ENCODE results near the gene RAB4B. TPM values are rescaled to one million over a fixed set of nuclear protein-coding genes. Genes with fewer than 3 reads are reported as not detected.
"Not testable (repeated sequence)": the region's sequence is repeated elsewhere in the genome, so short reads cannot be mapped to it uniquely, and the experiment has no call there.

The RAB4B gene
- total RNA-seq, 1 donor from 2014 or later: 14.5 TPM

- H3K27ac Mint-ChIP-seq: no peak overlapping the region
These were observed 58.8 kb downstream of the RAB4B start for GRCh38 chr19:40836754-40837429.

GRCh38 chr19:40838477-40838876, 60.4 kb downstream of the RAB4B start:
- H3K27me3 Mint-ChIP-seq (ENCODE audit: low read depth): peaks cover 26% of the 10 kb centered on the region

More at GRCh38 chr19:40836754-40837429, 58.8 kb downstream of the RAB4B start:
- Mint-ChIP-seq H3K4me1 (peaks cover 8% of the 10 kb centered on the region), H3K4me3 (no peak overlapping the region), H3K27me3 (ENCODE audit: low read depth) (peaks cover 22% of the 10 kb centered on the region), H3K36me3 (no peaks in the 10 kb centered on the region), H3K9me3 (peaks cover 3% of the 10 kb centered on the region)
- no peak for TF ChIP-seq CTCF (IDR thresholded peaks at IDR 0.05; ENCODE audit: unreplicated experiment)
- DNase-seq (ENCODE audit: low spot score in 2 of 2, unreplicated experiment in 2 of 2): no peak

GRCh38 chr19:40842012-40842411, 64.0 kb downstream of the RAB4B start:
- H3K27me3 Mint-ChIP-seq (ENCODE audit: low read depth): peaks cover 54% of the 10 kb centered on the region
- not testable (repeated sequence) for DNase-seq (ENCODE audit: low spot score in 2 of 2, unreplicated experiment in 2 of 2); H3K4me3 Mint-ChIP-seq; H3K36me3 Mint-ChIP-seq; H3K4me1 Mint-ChIP-seq; H3K9me3 Mint-ChIP-seq; H3K27ac Mint-ChIP-seq

More at GRCh38 chr19:40838477-40838876, 60.4 kb downstream of the RAB4B start:
- not testable (repeated sequence) for H3K36me3 Mint-ChIP-seq; H3K4me1 Mint-ChIP-seq; DNase-seq (ENCODE audit: low spot score in 2 of 2, unreplicated experiment in 2 of 2); H3K9me3 Mint-ChIP-seq; H3K27ac Mint-ChIP-seq; H3K4me3 Mint-ChIP-seq

GRCh38 chr19:40842997-40843652, 65.1 kb downstream of the RAB4B start:
- H3K27ac Mint-ChIP-seq; H3K36me3 Mint-ChIP-seq; DNase-seq (ENCODE audit: low spot score in 2 of 2, unreplicated experiment in 2 of 2); H3K4me1 Mint-ChIP-seq; H3K9me3 Mint-ChIP-seq: not testable (repeated sequence)
- Mint-ChIP-seq H3K4me3 (peak overlapping the region; percentile 64), H3K27me3 (ENCODE audit: low read depth) (peaks cover 66% of the 10 kb centered on the region)

- H3K36me3 Mint-ChIP-seq; DNase-seq (ENCODE audit: low spot score in 2 of 2, unreplicated experiment in 2 of 2); H3K4me1 Mint-ChIP-seq; H3K9me3 Mint-ChIP-seq; H3K27ac Mint-ChIP-seq: not testable (repeated sequence)
- Mint-ChIP-seq H3K4me3 (peak overlapping the region; percentile 64), H3K27me3 (ENCODE audit: low read depth) (peaks cover 71% of the 10 kb centered on the region)
These were observed 65.6 kb downstream of the RAB4B start for GRCh38 chr19:40843653-40844052.

Other genes with a start within 250 kb of the RAB4B start
- 60.9 to 65.3 TPM (median 61.6 TPM) in 3 replicates for gene SHKBP1, start 201.4 kb upstream of the RAB4B start, total RNA-seq
- 341 to 364 TPM (median 344 TPM) in 3 replicates for gene LTBP4, start 176.9 kb upstream of the RAB4B start, total RNA-seq
- 35.0 to 42.5 TPM (median 39.2 TPM) in 3 replicates for gene NUMBL, start 87.6 kb upstream of the RAB4B start, total RNA-seq
- 45.9 to 58.3 TPM (median 54.8 TPM) in 3 replicates for gene COQ8B, start 61.4 kb upstream of the RAB4B start, total RNA-seq
- gene ITPKC, start 61.1 kb upstream of the RAB4B start, total RNA-seq: 26.2 to 28.3 TPM (median 27.0 TPM) in 3 replicates
- 14.2 to 18.4 TPM (median 15.0 TPM) in 3 replicates for gene ACTMAP, start 27.8 kb upstream of the RAB4B start, total RNA-seq
- gene SNRPA, start 27.0 kb upstream of the RAB4B start, total RNA-seq: 109 to 121 TPM (median 111 TPM) in 3 replicates
- gene MIA, start 2.7 kb upstream of the RAB4B start, total RNA-seq: 1.2 to 2.7 TPM (median 1.4 TPM) in 3 replicates
- gene EGLN2, start 20.9 kb downstream of the RAB4B start, total RNA-seq: 107 to 109 TPM (median 108 TPM) in 3 replicates
- gene CYP2A6, start 72.2 kb downstream of the RAB4B start, total RNA-seq: 0.27 to 0.40 TPM (median 0.34 TPM) in 3 replicates
- not detected in 3 replicates for gene CYP2A7, start 104.0 kb downstream of the RAB4B start, total RNA-seq
- gene CYP2B6, start 213.0 kb downstream of the RAB4B start, total RNA-seq: not detected in 3 replicates